AG10803 (cell line): ENCODE results near the gene LIPC.

Source experiments
- DNase-seq: peaks from one replicate; pipeline ENCODE4 v3.0.0; 2010; ENCODE audit warnings: low read depth
- H3K4me3 ChIP-seq: 2 replicates; pipeline ENCODE4 v1.5.1; 2011; ENCODE audit warnings: mild to moderate bottlenecking, low read length, control low read depth
- CTCF ChIP-seq: conservative IDR thresholded peaks from 2 replicates; pipeline ENCODE4 v1.5.1; 2011; ENCODE audit warnings: mild to moderate bottlenecking, low read length, control low read depth, inconsistent platforms

The LIPC gene

GRCh38 chr15:58460116-58460790, 28.5 kb downstream of the LIPC start:
- DNase-seq = no peak
- no peak for TF ChIP-seq CTCF
- no peak overlapping the region for H3K4me3 ChIP-seq

GRCh38 chr15:58460872-58461271, 29.1 kb downstream of the LIPC start:
- H3K4me3 ChIP-seq = no peak overlapping the region
- TF ChIP-seq CTCF = no peak
- DNase-seq = no peak

- no peak for DNase-seq
- no peak for TF ChIP-seq CTCF
- no peak overlapping the region for H3K4me3 ChIP-seq
Observed at GRCh38 chr15:58462547-58462946, 30.8 kb downstream of the LIPC start.

GRCh38 chr15:58462973-58463663, 31.3 kb downstream of the LIPC start:
- no peak for TF ChIP-seq CTCF
- DNase-seq = no peak
- H3K4me3 ChIP-seq = no peak overlapping the region

- no peak overlapping the region for H3K4me3 ChIP-seq
- DNase-seq = no peak
- no peak for TF ChIP-seq CTCF
Observed at GRCh38 chr15:58463815-58464650, 32.2 kb downstream of the LIPC start.

GRCh38 chr15:58465070-58465469, 33.3 kb downstream of the LIPC start:
- H3K4me3 ChIP-seq = no peak overlapping the region
- no peak for DNase-seq

More at GRCh38 chr15:58465070-58465469, 33.3 kb downstream of the LIPC start:
- TF ChIP-seq CTCF = no peak
